SK-N-SH (cell line): ENCODE measurements around the gene FAAP20. TPM values are rescaled to one million over a fixed set of nuclear protein-coding genes. Genes with fewer than 3 reads are reported as not detected.
A peak's percentile ranks its signal among the peaks of the same experiment; 100 is the strongest.

Experiments used
- CTCF ChIA-PET: fragments of 300-600, 350-600 bp; formaldehyde crosslinking; extraction: SDS; loops from one replicate; lab custom pipeline; 2021; lab: Yijun Ruan, JAX
- POLR2A ChIA-PET: fragments of 350-600 bp; sonication (Branson Sonifier 250); formaldehyde crosslinking; extraction: SDS; loops from one replicate; lab custom pipeline; 2020; ENCODE audit warnings: antibody characterized with exemption, inconsistent platforms; lab: Yijun Ruan, JAX
- DNase-seq: peaks from one replicate; pipeline ENCODE4 v3.0.0; 2012
- H2AFZ ChIP-seq: fragments of 200-600 bp; sonication (generic); 2 replicates; pipeline ENCODE4 v1.8.1; 2016; ENCODE audit warnings: antibody characterized with exemption, mild to moderate bottlenecking, low read depth
- H3F3A ChIP-seq: fragments of 200-600 bp; sonication (generic); replicated peaks from 2 replicates; pipeline ENCODE3; 2016; ENCODE audit warnings: antibody characterized with exemption, mild to moderate bottlenecking; ENCODE audit not compliant: insufficient read depth
- H3K27ac ChIP-seq, 2 experiments: fragments of 200-500 bp in 1 of 2; fragments of 200-600 bp in 1 of 2; sonication (Bioruptor generic) in 1 of 2; sonication (generic), shearing (Covaris generic) in 1 of 2; 2 replicates each; pipeline versions ENCODE4 v1.5.1 to v1.6.1; 2014 to 2016; ENCODE audit warnings: low read depth in 2 of 2, inconsistent platforms in 1 of 2, low read length in 1 of 2, mild to moderate bottlenecking in 1 of 2, mixed read lengths in 1 of 2
- H3K27me3 ChIP-seq: fragments of 200-600 bp; sonication (generic), shearing (Covaris generic); 2 replicates; pipeline ENCODE4 v1.6.1; 2016; ENCODE audit warnings: mixed run types; ENCODE audit not compliant: insufficient read depth
- H3K36me3 ChIP-seq, 2 experiments: fragments of 200-500 bp in 1 of 2; fragments of 200-600 bp in 1 of 2; sonication (Bioruptor generic) in 1 of 2; sonication (generic) in 1 of 2; replicated peaks in 1 of 2; 2 replicates each; pipeline versions ENCODE3 to v1.5.1; 2014 to 2016; ENCODE audit warnings: low read length in 1 of 2, mild to moderate bottlenecking in 1 of 2; ENCODE audit not compliant: insufficient read depth in 2 of 2, control insufficient read depth in 1 of 2
- H3K4me1 ChIP-seq, 2 experiments: fragments of 200-500 bp in 1 of 2; fragments of 200-600 bp in 1 of 2; sonication (Bioruptor generic) in 1 of 2; sonication (generic), shearing (Covaris generic) in 1 of 2; 2 replicates each; pipeline versions ENCODE4 v1.5.1 to v1.6.1; 2014 to 2016; ENCODE audit warnings: low read depth in 1 of 2, low read length in 1 of 2, mixed run types in 1 of 2; ENCODE audit not compliant: insufficient read depth in 2 of 2, control insufficient read depth in 1 of 2
- H3K4me2 ChIP-seq: fragments of 200-600 bp; sonication (generic), shearing (Covaris generic); 2 replicates; pipeline ENCODE4 v1.6.1; 2017; ENCODE audit warnings: mixed run types
- H3K4me3 ChIP-seq, 2 experiments: fragments of 200-500 bp in 1 of 2; fragments of 200-600 bp in 1 of 2; sonication (Bioruptor generic) in 1 of 2; sonication (generic), shearing (Covaris generic) in 1 of 2; 2 replicates each; pipeline versions ENCODE4 v1.5.1 to v1.8.1; 2014 to 2016; ENCODE audit warnings: low read depth in 2 of 2, inconsistent platforms in 1 of 2, low read length in 1 of 2, mild to moderate bottlenecking in 1 of 2, mixed read lengths in 1 of 2, moderate library complexity in 1 of 2
- H3K79me2 ChIP-seq: fragments of 200-600 bp; sonication (generic); 2 replicates; pipeline ENCODE4 v1.8.1; 2017; ENCODE audit warnings: mild to moderate bottlenecking; ENCODE audit not compliant: insufficient read depth
- H3K9ac ChIP-seq: fragments of 200-600 bp; sonication (generic); 2 replicates; pipeline ENCODE4 v1.6.1; 2017; ENCODE audit warnings: mixed run types
- H3K9me2 ChIP-seq: fragments of 200-600 bp; sonication (generic); 2 replicates; pipeline ENCODE4 v1.6.1; 2017; ENCODE audit warnings: mixed run types
- H3K9me3 ChIP-seq: fragments of 200-600 bp; sonication (generic); 2 replicates; pipeline ENCODE4 v1.6.1; 2017; ENCODE audit warnings: mixed run types, mild to moderate bottlenecking, moderate library complexity
- H4K20me1 ChIP-seq: fragments of 200-600 bp; sonication (generic); 2 replicates; pipeline ENCODE4 v1.6.1; 2017; ENCODE audit warnings: mild to moderate bottlenecking, mixed run types; ENCODE audit not compliant: insufficient read depth
- FOXM1 ChIP-seq: IDR thresholded peaks from 2 replicates; pipeline ENCODE4 v1.4.0; 2012; ENCODE audit warnings: low read depth, mild to moderate bottlenecking
- MAX ChIP-seq: IDR thresholded peaks from 2 replicates; pipeline ENCODE4 v1.4.0; 2012; ENCODE audit warnings: low read depth
- MXI1 ChIP-seq: IDR thresholded peaks from 2 replicates; pipeline ENCODE4 v1.6.1; 2012; ENCODE audit warnings: mild to moderate bottlenecking, low read depth, low read length, improper control_type of control experiment
- TCF12 ChIP-seq: IDR thresholded peaks from 2 replicates; pipeline ENCODE4 v1.4.0; 2012
- TEAD4 ChIP-seq: IDR thresholded peaks from 2 replicates; pipeline ENCODE4 v1.4.0; 2012; ENCODE audit warnings: mild to moderate bottlenecking, borderline replicate concordance; ENCODE audit not compliant: insufficient read depth
- WGBS: methylation state at CpG from one replicate; pipeline ENCODE4 v1.1.6; 2017; ENCODE audit warnings: low lambda C conversion rate; 5-methylcytosine and 5-hydroxymethylcytosine counted together
- polyA plus RNA-seq, 3 experiments: library from polyadenylated mRNA; depleted of rRNA; stranded (reverse); fragments of >200 nt; gene quantifications; 2 replicates each; pipeline ENCODE4 v1.2.3, GENCODE V29; 2012

The FAAP20 gene
- polyA plus RNA-seq, 1 of the 3 experiments (the other 2 are of a cell fraction) = 58.3 TPM

- no peaks in the 10 kb centered on the region for H3F3A ChIP-seq
- H3K36me3 ChIP-seq = no peaks in the 10 kb centered on the region
- ChIA-PET CTCF (interaction anchor here (1.0 to 9.4 kb wide), 5 partner anchors 23 to 151 kb away, joined by 4 to 47 read pairs (median 5); partner anchors contain the start of gene FAAP20), POLR2A (interaction anchor here (0.9 to 1.5 kb wide), 4 partner anchors 9 to 95 kb away, joined by 3 to 5 read pairs (median 4); no protein-coding TSS in a partner anchor)
- peak overlapping the region; percentile 96 for H3K4me2 ChIP-seq
- H3K9ac ChIP-seq = peak overlapping the region; percentile 68; the same call in 1 of the 2 replicates
- H3K4me1 ChIP-seq = peaks cover 0 to 60% of the 10 kb centered on the region in 2 experiments; a peak in 2 of 4 replicates
- peak overlapping the region; percentile 22 to 56; a peak in 3 of 4 replicates for H3K27ac ChIP-seq
- peaks cover 79% of the 10 kb centered on the region for H4K20me1 ChIP-seq
- peak overlapping the region; percentile 65 to 71 for H3K4me3 ChIP-seq
- peaks cover 83% of the 10 kb centered on the region for H3K79me2 ChIP-seq
- no peaks in the 10 kb centered on the region for H3K9me2 ChIP-seq
- H3K9me3 ChIP-seq = no peaks in the 10 kb centered on the region
- WGBS = 49% methylated on average over 19 of the region's 26 CpGs
- H2AFZ ChIP-seq = no peak overlapping the region
- TF ChIP-seq MXI1 = 0 out of 2 replicates have a peak, but pooled peaks have one; percentile 14
- TF ChIP-seq FOXM1 = no peak
- no peak for TF ChIP-seq TCF12
- TF ChIP-seq, all 33 proteins: peak for 1
- no peaks in the 10 kb centered on the region for H3K27me3 ChIP-seq
- DNase-seq = peak; percentile 88
Measured at GRCh38 chr1:2231532-2232254, 37.1 kb upstream of the FAAP20 start.

GRCh38 chr1:2230781-2231531 lies 36.4 kb upstream of the FAAP20 start:
- peak; percentile 53 for DNase-seq
- no peak for TF ChIP-seq TCF12
- TF ChIP-seq MXI1 = peak; percentile 16; the same call in 1 of the 2 replicates
- TF ChIP-seq, all 33 proteins: peak for 1
- WGBS = 36% methylated on average over 16 of the region's 30 CpGs
- H3K36me3 ChIP-seq = no peaks in the 10 kb centered on the region
- H3K27ac ChIP-seq = peak overlapping the region; percentile 50 to 56; a peak in 3 of 4 replicates
- peak overlapping the region; percentile 96 for H3K4me2 ChIP-seq
- no peaks in the 10 kb centered on the region for H3F3A ChIP-seq
- H2AFZ ChIP-seq = no peak overlapping the region
- CTCF ChIA-PET = interaction anchor here (0.8 to 9.4 kb wide), 9 partner anchors 9 to 152 kb away, joined by 3 to 47 read pairs (median 6); partner anchors contain the start of gene FAAP20
- peaks cover 72% of the 10 kb centered on the region for H4K20me1 ChIP-seq
- peaks cover 0 to 64% of the 10 kb centered on the region in 2 experiments; a peak in 2 of 4 replicates for H3K4me1 ChIP-seq
- peak overlapping the region; percentile 68; the same call in 1 of the 2 replicates for H3K9ac ChIP-seq
- H3K9me3 ChIP-seq = no peaks in the 10 kb centered on the region
- peak overlapping the region; percentile 65 to 71 for H3K4me3 ChIP-seq
- peaks cover 77% of the 10 kb centered on the region for H3K79me2 ChIP-seq
- POLR2A ChIA-PET = interaction anchor here (0.9 to 1.5 kb wide), 4 partner anchors 10 to 95 kb away, joined by 3 to 5 read pairs (median 4); no protein-coding TSS in a partner anchor
- no peaks in the 10 kb centered on the region for H3K9me2 ChIP-seq
- H3K27me3 ChIP-seq = no peaks in the 10 kb centered on the region

- Histone ChIP-seq H3K9me2 (no peaks in the 10 kb centered on the region), H3K36me3 (no peaks in the 10 kb centered on the region), H3K4me1 (peaks cover 0 to 58% of the 10 kb centered on the region in 2 experiments; a peak in 2 of 4 replicates), H3K9me3 (no peaks in the 10 kb centered on the region), H4K20me1 (peaks cover 64% of the 10 kb centered on the region), H3K27me3 (no peaks in the 10 kb centered on the region), H2AFZ (no peak overlapping the region), H3K27ac (peak overlapping the region; percentile 50 to 56; a peak in 3 of 4 replicates), H3K4me2 (peak overlapping the region; percentile 96), H3K79me2 (peaks cover 69% of the 10 kb centered on the region), H3K4me3 (peak overlapping the region; percentile 65 to 71), H3F3A (no peaks in the 10 kb centered on the region), H3K9ac (peak overlapping the region; percentile 68)
- no peak for TF ChIP-seq TEAD4
- 0 out of 2 replicates have a peak, but pooled peaks have one; percentile 24 for TF ChIP-seq MXI1
- TF ChIP-seq MAX = peak; percentile 49
- 46% methylated on average over 6 of the region's 32 CpGs for WGBS
- ChIA-PET POLR2A (interaction anchor here (1.1 to 1.7 kb wide), 3 partner anchors 11 to 86 kb away, joined by 3 to 4 read pairs (median 3); no protein-coding TSS in a partner anchor), CTCF (interaction anchor here (0.8 to 9.4 kb wide), 8 partner anchors 10 to 153 kb away, joined by 3 to 47 read pairs (median 6); partner anchors contain the start of gene FAAP20)
- peak; percentile 72 for DNase-seq
Measured at GRCh38 chr1:2229911-2230731, 35.5 kb upstream of the FAAP20 start.
